NCI-H748 (cell line): Measurements from ENCODE around the gene TBC1D3I.
"Not testable (repeated sequence)": the region's sequence is repeated elsewhere in the genome, so short reads cannot be mapped to it uniquely, and the experiment has no call there.

ENCODE experiments used
- DNase-seq: peaks from one replicate; lab custom pipeline; 2025; ENCODE audit not compliant: unreplicated experiment; lab: John Stamatoyannopoulos, UW

The TBC1D3I gene

DNA sequence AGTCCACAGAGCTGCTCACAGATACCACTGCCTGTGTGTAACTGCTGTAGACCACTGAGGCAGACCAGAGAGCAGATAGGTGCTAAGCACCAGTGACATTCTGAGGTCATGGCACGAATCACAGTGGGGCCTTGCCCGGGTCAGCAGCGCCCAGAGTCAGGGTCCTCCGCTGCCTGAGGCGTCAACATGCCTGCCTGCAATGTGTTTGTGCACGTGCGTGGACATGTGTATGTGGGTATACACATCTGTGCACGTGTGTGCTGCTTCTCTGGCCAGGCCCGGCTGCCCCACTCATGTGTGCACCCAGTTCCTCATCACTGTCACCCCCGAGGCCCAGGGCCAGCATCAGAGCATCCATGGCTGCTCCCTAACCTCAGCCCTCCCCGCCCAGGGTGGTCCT is at the start of gene TBC1D3I:
TSS of gene TBC1D3I (minus strand) at position 101 of the 400 bp plus-strand sequence. CDS start 1,585 bp downstream, outside the sequence.
- not testable (repeated sequence) for DNase-seq

DNA sequence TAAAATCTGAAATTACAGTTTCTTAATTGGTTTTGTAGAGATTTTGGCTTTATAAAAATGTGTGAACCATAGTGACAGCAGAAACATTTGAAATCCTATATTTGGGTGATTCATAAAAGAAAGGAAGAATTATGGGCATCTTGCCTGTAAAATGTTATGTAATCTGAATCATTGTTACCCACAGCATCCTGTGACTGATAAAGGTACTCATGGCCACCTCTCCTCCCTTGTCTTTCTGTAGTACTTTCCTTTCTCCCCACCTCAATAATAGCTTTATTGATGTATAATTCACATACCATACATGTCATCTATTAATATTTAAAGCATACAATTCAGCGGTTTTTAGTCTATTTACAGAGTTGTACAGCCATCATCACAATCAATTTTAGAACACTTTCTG is 30.8 kb upstream of the TBC1D3I start:
- not testable (repeated sequence) for DNase-seq

DNA sequence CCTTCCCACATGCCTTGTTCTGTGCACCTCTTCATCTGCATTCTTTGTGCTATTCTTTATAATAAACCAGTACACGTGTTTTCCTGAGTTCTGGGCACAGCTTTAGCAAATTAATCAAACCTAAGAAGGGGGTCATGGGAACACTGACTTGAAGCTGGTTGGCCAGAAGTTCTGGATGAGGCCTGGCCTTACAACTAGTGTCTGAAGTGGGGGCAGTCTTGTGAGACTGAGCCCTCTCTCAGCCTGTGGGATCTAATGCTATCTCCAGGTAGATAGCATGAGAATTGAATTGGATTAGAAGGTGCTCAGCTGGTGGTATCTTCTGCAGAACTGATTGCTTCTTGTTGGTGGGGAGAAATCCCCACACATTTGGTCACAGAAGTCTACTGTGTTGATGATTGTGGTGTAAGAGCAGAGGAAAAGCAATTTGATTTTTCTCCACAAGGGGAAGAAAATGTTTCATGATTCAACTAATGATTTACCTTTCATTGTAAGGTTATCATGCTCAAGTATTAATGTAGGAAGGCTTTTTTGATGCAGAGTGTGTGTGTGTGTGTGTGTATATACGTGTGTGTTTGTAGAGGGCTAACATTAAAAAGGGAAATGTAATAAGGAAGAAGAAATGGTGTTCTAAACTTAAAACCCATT is 25.7 kb upstream of the TBC1D3I start:
- not testable (repeated sequence) for DNase-seq

DNA sequence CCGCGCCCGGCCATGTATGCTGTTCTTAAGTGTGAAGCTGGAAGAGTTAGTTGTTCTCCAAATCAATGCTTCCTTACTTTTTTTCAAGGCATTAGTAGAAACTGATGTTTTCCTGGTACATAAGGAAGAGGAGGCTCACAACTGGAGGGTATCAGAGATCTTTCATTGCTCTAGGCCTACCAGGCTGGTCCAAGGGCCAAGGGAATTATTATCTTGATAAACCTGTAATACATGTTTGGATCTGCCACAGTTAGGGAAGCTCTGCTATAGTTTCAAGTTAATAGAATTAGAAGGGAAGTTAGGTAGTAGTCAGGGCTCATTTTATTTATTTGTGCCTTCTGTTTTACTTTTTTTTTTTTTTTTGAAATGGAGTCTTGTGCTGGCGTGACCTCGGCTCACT is 19.8 kb upstream of the TBC1D3I start:
- DNase-seq: not testable (repeated sequence)

DNA sequence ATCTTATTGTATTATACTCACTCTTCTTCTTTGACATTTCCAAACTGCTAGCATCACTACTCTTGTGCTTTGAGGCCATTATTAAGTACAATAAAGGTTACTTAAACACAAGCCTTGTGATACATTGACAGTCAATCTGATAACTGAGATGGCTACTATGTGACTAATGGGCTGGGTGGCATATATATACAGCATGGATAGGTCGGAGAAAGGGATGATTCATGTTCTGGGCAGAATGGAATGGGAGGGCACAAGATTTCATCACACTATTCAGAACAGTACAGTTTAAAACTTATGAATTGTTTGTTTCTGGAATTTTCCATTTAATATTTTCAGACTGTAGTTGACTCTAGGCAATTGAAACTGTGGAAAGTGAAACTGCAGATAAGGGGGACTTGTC is 18.9 kb upstream of the TBC1D3I start:
- DNase-seq: not testable (repeated sequence)

DNA sequence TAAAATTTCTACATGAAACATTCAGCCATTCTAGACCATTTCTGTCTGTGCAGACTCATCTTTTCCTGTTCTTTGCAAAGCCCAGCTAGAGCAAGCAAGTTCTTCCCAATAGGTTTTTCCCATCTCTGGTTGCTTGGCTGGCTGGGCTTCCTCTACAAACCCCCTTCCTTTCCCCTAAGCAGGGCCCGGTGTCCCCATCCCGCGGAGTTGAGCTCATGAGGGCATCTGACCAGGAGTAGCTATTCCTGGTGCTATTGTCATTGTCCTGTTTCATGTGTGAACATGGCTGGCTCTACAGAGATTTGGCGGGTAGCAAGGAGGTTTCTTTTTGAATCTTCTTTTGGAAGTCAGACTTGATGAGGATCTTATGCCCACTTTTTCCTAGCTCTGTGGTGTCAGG is 22.3 kb downstream of the TBC1D3I start:
- not testable (repeated sequence) for DNase-seq

DNA sequence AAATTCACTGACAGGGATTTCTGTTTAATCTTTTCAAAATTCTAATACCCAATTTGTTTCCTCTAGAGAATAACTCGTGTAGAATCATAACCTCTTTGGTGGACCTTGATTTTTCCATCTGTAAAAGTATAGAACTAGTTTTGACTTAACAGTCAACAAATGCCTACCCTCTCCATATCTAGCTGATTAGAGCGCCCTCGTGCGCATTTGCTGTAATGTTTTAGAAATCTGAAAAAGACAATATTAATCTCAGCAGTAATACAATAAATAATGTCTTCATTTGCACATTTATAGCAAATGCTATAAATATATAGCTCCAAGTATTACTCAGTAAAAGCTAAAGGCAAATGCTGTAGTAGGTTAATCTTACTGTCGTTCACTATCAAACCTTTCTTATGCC is 34.7 kb downstream of the TBC1D3I start:
- DNase-seq: not testable (repeated sequence)

DNA sequence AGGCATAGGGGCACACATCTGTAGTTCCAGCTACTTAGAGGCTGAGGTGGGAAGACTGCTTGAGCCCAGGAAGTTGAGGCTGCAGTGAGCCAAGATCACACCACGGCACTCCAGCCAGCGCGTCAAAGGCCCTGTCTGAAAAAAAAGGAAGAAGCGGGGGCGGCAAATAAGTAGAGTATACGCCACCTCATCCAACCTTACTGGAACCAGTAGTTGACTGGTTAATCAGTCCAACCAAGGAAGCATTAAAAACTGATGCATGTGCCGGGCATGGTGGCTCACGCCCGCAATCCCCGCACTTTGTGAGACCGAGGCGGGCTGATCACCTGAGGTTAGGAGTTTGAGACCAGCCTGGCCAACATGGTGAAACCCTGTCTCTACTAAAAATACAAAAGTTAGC is 41.4 kb downstream of the TBC1D3I start:
- not testable (repeated sequence) for DNase-seq

DNA sequence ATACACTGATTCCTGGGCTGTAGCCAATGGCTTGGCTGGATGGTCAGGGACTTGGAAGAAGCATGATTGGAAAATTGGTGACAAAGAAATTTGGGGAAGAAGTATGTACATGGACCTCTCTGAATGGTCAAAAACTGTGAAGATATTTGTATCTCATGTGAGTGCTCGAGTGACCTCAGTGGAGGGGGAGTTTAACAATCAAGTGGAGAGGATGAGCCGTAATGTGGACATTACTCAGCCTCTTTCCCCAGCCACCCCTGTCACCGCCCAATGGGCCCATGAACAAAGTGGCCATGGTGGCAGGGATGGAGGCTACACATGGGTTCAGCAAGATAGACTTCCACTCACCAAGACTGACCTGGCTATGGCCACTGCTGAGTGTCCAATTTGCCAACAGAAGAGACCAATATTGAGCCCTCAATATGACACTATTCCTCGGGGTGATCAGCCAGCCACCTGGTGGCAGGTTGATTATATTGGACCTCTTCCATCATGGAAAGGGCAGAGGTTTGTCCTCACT is 42.7 kb downstream of the TBC1D3I start:
- DNase-seq: not testable (repeated sequence)

DNA sequence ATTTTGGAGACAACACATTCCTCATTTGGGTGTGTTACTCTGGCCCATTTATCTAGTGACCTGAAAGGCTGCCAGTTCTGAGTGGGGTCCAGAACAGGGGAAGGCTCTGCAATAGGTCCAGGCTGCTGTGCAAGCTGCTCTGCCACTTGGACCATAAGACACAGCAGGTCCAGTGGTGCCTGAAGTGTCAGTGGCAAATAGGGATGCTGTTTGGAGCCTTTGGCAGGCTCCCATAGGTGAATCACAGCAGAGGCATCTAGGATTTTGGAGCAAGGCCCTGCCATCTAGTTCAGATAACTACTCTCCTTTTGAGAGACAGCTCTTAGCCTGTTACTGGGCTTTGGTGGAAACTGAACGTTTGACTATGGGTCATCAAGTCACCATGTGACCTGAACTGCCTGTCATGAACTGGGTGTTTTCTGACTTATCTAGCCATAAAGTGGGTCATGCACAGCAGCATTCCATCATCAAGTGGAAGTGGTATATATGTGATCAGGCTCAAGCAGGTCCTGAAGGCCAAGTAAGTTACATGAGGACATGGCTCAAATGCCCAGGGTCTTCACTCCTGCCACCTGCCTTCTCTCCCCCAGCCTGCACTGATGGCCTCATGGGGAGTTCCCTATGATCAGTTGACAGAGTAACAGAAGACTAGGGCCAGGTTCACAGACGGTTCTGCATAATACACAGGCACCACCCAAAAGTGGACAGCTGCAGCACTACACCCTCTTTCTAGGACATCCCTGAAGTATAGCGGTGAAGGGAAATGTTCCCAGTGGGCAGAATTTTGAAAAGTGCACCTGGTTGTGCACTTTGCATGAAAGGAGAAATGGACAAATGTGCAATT is 43.4 kb downstream of the TBC1D3I start:
- not testable (repeated sequence) for DNase-seq

DNA sequence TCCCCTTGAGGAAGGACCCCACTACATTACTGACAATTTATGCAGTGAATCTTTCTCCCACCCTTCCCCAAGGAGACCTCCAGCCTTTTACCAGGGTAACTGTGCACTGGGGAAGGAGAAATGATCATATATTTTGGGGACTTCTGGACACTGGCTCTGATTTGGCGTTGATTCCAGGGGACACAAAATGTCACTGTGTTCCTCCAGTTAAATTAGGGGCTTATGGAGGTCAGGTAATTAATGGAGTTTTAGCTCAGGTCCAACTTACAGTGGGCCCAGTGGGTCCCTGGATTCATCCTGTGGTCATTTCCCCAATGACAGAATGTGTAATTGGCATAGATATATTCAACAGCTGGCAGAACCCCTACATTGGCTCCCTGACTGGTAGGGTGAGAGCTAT is 44.8 kb downstream of the TBC1D3I start:
- DNase-seq: not testable (repeated sequence)

DNA sequence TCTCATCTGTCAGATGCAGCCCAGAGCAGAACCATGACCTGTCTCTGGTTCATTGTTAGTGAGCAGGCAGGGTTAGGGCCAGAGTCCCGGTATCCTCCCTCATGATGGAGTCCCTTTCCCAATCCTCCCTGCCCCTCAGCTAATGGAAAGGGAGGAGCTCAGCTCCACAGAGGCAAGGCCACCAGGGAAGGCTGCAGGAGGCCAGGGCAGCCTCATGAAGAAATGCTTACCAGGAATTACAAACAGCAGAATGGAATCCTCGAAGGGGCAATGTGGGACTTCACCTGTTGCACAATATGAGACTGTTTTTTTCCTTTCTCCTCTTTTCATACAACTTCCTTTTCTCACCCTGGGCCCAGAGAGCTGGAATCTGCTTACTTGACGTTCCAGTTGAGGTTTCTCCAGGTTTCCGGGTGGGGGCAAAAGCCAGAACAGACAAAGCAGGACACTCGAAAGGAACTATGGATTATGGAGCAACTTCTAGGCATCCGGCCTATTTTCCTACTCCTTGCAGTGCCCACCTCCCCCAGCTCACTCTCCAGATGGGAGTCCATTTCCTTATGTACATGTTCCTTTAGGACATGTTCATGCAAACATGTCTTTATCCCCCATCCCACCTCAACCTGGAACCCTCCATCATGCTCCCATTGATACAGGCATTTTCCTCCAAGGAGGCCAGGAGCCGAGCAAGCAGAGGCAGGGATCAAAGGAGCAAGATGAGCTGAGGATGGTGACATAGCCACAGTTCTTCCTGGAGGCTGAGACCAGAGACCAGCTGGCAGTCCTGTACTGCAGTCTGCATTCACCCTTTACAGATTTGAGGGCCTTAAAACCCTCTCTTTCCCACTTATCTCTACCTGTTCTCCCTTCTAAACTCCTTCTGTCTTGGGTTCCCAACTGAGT is 48.7 kb downstream of the TBC1D3I start:
- DNase-seq: not testable (repeated sequence)

DNA sequence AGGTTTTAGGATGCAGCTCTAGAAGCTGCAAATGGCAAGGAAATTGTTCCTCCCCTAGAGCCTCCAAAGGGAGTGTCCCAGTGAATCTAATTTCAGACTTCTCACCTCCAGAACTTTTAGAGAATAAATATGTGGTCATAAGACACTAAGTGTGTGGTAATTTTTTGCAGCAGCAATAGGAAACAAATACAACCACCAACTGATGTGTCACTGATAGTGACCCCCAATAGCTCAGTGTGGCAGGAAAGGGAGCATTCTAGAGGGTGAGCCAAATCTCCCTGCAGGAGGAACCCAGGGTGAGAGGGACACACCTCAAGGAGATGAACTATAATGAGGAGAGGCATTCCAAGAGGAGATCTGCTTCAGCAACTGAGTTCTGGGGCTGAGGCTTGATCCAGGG is 49.5 kb downstream of the TBC1D3I start:
- no peak for DNase-seq

DNA sequence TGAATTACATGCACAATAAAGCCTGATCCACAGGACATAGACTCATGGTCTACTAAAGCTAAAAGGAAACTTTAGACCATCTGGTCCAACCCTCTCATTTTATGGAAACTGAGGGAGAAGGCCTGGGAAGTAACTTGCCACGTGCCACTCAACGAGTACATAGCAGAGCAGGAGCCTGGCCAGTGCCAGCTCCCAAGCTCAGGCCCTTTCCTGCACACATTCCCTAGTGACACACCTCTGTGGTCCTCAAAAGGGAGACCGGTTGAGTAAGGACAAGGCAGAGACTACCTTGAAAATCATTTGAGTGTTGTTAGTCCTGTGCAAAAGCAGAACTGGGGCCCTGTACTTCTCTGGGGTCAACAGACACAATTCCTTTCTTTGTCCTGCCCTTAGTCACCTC is 50.7 kb downstream of the TBC1D3I start:
- no peak for DNase-seq

DNA sequence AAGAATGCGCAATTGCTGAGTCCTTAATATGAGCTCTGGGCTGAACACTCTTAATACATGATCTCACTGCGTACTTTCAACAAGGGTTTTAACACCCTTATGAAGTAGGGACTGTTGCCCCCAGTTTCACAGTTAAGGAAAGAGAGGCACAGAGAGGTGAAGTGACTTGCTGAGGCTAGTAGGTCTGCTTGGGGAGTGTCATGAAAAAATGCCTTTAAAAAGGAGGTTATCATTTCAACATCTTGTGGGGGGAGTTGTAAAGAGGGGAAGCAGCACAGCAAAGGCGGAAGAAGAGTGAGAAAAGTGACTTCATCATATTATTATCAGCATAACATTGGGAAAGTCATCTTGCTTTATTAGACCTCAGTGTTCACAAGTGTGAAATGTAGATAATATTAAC is 51.4 kb downstream of the TBC1D3I start:
- DNase-seq: no peak

DNA sequence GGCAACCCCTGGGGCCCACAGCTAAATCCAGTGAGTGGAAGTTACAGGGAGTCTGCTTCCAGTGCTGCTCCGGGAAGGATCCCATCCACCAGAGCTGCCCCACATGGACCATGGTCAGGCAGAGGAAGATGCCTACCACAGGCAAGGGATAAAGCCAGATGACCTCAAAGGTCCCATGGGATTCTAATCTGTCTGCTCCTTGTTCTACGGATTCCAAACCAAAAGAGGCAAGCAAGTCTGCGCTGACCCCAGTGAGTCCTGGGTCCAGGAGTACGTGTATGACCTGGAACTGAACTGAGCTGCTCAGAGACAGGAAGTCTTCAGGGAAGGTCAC is 52.1 kb downstream of the TBC1D3I start:
- DNase-seq: no peak

DNA sequence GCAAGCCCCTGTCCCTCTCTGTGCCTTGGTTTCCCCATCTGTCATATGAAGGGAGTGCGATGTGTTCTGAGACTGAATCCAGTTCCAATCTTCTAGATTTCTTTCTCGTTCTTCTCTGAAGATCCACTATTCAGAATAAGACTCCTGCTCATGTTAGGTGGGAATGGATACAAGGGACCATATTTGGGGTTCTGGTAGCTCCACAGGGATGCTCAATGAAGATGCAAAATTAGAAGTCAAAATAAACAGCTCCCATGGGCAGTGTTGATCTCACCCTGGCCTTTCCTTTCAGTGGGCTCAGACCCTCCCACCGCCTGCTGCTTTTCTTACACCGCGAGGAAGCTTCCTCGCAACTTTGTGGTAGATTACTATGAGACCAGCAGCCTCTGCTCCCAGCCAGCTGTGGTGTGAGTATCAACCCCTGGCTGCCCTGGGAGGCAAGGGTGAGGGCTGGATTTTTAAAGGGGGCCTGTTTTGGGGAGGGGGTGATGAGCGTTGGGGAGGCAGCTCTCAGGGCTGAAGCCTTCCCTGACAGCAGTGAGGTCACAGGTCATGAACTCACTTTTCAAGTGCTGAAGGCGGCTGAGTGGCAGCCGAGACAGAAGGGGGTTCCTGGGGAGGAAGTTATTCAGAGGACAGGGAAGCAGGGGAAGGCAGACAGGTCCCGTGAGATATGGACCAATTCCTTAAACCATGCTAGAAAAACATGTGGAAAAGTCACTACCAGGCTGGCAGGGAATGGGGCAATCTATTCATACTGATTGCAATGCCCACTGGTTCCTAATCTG is 52.7 kb downstream of the TBC1D3I start:
- DNase-seq: not testable (repeated sequence)

DNA sequence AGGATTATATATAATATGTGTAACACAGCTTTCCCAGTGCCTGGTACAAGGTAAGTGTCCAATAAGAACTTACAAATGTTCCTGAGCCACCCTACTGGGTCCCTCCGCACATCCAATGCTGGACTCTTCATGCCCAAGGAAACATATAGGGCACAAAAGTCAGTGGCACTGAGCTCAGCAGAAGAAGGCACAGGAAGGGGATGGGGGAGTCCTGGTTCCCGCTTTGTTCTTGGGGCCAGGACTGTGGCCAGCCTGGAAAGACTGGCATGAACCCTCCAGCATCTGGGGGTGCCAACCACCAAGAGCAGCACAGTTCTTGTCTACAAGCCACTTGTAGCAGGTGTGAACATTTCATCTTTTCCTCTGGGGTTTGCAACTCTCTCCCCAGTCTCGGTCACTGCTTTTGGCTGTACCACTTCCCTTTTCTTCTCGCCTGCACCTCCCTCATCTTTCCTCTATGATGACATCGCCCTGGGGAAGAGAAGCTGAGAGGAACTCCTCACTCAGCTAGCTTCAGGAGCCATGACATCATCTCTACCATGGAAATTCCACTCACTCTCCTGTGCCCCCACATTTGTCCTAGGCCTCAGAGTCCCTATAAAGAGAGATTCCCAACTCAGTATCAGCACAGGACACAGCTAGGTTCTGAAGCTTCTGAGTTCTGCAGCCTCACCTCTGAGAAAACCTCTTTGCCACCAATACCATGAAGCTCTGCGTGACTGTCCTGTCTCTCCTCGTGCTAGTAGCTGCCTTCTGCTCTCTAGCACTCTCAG is 53.7 kb downstream of the TBC1D3I start, which contains the start of gene CCL4L2:
TSS of gene CCL4L2 (plus strand) at position 625 of the 773 bp plus-strand sequence.
- DNase-seq: not testable (repeated sequence)

DNA sequence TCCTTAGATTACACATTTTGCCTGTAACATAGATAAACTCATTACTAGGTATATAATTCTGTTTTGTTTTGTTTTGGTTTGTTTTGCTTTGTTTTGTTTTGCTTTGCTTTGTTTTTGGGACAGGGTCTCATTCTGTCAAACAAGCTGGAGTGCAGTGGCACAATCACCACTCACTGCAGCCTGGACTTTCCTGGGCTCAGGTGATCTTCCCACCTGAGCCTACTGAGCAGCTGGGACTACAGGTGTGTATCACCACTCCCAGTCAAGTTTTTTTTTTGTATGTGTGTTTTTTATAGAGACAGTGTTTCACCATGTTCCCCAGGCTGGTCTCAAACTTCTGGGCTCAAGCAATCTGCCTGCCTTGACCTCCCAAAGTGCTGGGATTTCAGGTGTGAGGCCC is 54.8 kb downstream of the TBC1D3I start:
- no peak for DNase-seq
